Retinal pigment epithelial cell (primary cell): ENCODE data around the gene TLK2.

Source experiments
- DNase-seq: peaks from one replicate; pipeline ENCODE4 v3.0.0-alpha.2; 2010; ENCODE audit warnings: low read depth
- H3K4me3 ChIP-seq: 2 replicates; pipeline ENCODE4 v1.5.1; 2011; ENCODE audit warnings: mild to moderate bottlenecking, low read length, control low read depth, moderate library complexity
- CTCF ChIP-seq: conservative IDR thresholded peaks from 2 replicates; pipeline ENCODE4 v1.5.1; 2011; ENCODE audit warnings: low read depth, low read length, control low read depth, inconsistent platforms

TLK2 gene

GRCh38 chr17:62617894-62618472 lies 139.4 kb downstream of the TLK2 start:
- TF ChIP-seq CTCF: no peak
- no peak for DNase-seq

GRCh38 chr17:62618647-62619416 lies 140.2 kb downstream of the TLK2 start:
- TF ChIP-seq CTCF: no peak
- H3K4me3 ChIP-seq: no peak overlapping the region

More at GRCh38 chr17:62617894-62618472, 139.4 kb downstream of the TLK2 start:
- no peak overlapping the region for H3K4me3 ChIP-seq

GRCh38 chr17:62619417-62620155 lies 141.0 kb downstream of the TLK2 start:
- no peak for DNase-seq
- no peak for TF ChIP-seq CTCF
- H3K4me3 ChIP-seq: no peak overlapping the region

More at GRCh38 chr17:62618647-62619416, 140.2 kb downstream of the TLK2 start:
- no peak for DNase-seq

GRCh38 chr17:62621223-62621622 lies 142.6 kb downstream of the TLK2 start:
- no peak for DNase-seq
- no peak for TF ChIP-seq CTCF
- no peak overlapping the region for H3K4me3 ChIP-seq

GRCh38 chr17:62625184-62625869 lies 146.7 kb downstream of the TLK2 start:
- TF ChIP-seq CTCF: no peak
- H3K4me3 ChIP-seq: no peak overlapping the region
- DNase-seq: no peak

- no peak for TF ChIP-seq CTCF
- H3K4me3 ChIP-seq: no peak overlapping the region
- DNase-seq: peak; percentile 53
Measured at GRCh38 chr17:62625870-62626200, 147.2 kb downstream of the TLK2 start.
